ENCODE results near the gene ZNF446.
"Not testable (repeated sequence)": the region's sequence is repeated elsewhere in the genome, so short reads cannot be mapped to it uniquely, and the experiment has no call there.

Gene ZNF446

DNA sequence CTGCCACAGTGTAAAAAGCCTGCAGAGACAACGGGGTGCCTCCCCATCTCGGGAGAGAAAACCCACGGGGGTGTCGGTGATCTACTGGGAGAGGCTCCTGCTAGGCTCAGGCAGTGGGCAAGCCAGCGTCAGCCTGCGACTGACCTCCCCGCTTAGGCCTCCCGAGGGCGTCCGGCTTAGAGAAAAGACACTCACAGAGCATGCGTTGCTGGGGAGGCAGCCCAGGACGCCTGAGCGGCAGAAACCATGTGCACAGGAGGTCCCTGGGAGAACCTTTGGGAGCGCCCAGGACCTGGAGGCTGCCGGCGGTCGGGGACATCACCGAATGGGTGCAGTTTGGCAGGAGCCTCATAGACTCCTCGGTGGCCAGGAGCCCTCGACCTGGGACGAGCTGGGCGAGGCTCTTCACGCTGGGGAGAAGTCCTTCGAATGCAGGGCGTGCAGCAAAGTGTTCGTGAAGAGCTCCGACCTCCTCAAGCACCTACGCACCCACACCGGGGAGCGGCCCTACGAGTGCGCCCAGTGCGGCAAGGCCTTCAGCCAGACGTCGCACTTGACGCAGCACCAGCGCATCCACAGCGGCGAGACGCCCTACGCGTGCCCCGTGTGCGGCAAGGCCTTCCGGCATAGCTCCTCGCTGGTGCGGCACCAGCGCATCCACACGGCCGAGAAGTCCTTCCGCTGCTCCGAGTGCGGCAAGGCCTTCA is 5.2 kb upstream of the ZNF446 start:
- DNase-seq: not testable (repeated sequence)

DNA sequence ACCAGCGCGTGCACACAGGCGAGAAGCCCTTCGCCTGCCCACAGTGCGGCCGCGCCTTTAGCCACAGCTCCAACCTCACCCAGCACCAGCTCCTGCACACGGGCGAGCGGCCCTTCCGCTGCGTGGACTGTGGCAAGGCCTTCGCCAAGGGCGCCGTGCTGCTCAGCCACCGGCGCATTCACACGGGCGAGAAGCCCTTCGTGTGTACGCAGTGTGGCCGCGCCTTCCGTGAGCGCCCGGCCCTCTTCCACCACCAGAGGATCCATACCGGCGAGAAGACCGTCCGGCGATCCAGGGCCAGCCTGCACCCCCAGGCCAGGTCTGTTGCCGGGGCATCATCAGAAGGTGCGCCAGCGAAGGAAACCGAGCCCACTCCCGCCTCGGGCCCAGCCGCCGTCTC is 4.4 kb upstream of the ZNF446 start:
- no peak for DNase-seq

DNA sequence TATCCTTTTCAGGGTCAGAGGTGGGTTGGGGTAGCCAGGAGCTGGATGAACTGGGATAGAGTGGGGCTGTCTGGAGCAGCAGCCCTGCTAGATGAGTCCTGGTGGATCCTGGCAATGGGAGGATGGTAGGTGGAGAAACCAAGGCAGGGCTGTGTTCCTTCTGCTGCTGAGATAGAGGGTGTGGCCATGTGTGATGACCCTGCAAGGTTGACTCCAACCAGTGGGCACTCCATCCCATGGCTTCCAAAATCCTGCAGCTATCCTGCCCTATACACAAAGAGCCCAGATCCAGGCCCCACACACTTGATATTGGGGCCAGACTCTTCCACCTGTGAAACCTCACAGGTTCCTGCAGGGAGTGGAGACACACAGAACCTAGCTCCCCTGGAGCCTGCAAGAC is 2.4 kb upstream of the ZNF446 start:
- no peak for DNase-seq

DNA sequence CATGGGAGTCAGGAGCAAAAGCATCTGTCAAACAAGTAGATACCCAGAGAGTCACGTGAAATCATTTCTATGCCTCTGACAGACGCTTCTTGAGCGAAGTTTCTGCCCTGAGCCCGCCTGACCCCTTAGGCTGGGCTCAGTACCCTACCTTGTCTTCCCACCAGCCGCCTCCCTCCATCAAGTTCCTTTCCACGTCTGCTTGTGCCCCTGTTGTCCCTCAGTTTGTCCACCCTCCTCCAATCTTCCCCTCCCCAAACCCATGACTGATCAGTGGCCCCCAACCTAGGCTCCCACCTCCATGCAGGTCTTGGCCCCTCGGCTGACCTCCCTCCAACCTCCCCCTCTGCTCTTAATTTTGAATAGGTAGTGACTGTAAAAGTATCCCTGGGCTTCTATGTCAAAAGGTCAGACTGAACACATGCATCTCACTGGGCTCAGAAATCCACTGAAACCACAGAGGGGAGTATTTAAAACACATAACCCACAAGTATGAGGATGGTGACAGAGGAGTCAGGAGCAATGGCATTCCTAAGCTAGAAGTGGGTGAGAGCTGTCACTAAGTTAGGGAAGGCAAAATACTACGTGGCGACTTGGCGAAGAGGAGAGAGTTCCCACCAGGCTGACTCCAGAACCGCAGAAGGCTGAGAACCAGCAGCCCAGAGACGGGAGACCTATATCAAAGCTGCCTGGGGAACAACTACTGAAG is 1.7 kb upstream of the ZNF446 start:
- DNase-seq: no peak

DNA sequence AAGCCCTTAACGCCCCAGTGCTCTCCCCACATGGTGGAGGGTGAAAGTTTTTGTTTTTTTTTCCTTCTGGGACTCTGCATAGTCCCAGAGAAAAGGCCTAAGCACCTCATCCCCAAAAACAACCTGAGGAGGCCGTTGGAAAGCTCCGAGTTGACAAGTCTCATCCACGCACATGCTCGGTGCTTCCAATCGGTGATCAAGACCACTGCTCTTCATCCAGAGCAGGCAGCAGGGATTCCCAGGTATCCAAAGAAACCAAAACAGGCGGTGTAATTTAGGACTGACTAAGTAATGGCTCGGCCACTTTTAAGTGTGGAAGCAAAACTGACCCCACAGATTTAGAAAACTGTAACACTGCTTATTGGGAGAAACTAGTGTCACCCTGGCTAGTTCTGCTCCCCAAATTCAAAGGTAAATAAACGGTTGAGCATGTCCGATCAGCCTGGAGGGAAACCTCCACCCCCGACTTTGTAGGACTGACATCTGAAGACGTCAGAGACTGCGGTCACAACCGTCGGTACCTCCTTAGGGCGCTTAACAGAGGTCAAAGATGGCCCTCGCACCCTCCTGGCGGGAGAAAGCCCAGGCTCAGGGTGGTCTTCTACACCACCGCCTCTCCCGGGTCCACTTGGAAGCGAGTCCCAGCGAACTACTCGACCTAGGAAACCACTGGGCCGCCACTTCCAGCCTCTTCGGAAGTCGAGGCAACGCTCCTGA is 997 bp upstream of the ZNF446 start:
- DNase-seq: no peak

DNA sequence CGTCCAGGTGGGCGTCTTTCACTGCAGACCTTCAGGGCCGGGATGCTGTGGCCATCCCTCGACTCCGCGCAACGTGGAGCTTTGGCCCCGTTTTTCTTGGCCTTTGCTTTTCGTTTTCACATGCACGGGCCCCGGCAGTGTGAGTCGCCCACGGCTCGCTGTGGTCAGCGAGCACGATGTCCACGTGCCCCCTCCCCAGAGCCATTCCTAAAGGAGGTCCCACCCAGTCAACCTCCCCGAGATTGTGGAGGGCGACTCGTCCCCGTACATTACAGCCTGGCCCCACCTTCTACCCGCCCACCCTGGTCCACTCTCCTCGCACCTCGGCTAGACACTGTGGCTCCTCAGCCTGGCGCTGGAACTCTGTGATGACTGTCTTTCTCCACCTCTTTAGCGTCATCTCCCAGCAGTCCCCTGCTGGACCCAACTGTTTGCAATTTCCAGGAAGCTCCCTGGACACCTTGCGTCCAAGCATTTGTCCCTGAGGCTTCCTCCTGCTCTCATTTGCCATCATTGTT is 405 bp downstream of the ZNF446 start:
- DNase-seq: no peak

DNA sequence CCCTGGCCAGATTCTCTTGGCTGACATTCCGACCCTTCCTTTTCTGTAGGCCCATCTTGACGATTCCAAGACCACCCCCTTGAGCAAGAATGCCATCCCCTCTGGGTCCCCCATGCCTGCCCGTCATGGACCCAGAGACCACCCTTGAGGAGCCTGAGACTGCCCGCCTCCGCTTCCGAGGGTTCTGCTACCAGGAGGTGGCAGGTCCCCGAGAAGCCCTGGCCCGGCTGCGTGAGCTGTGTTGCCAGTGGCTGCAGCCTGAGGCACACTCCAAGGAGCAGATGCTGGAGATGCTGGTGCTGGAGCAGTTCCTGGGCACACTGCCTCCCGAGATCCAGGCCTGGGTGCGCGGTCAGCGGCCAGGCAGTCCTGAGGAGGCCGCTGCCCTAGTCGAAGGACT is 978 bp downstream of the ZNF446 start:
- DNase-seq: no peak

DNA sequence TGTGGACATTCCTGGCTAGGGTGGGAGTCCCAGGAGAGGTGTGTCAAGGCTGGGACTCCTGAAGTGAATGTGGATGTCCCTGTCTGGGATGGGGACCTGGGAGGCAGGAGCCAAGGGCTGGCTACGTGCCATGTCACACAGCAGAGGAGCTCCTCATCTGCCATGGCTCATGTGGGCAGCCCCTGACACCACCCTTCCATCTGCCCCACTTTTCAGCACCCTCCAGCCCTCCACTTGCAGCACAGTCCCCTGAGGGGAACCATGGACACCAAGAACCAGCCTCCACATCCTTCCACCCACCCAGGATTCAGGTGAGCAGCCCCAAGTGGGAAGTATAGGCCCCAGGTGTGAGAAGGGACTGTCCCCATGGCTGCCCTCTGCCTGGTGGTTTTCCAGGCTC is 1.7 kb downstream of the ZNF446 start:
- no peak for DNase-seq

DNA sequence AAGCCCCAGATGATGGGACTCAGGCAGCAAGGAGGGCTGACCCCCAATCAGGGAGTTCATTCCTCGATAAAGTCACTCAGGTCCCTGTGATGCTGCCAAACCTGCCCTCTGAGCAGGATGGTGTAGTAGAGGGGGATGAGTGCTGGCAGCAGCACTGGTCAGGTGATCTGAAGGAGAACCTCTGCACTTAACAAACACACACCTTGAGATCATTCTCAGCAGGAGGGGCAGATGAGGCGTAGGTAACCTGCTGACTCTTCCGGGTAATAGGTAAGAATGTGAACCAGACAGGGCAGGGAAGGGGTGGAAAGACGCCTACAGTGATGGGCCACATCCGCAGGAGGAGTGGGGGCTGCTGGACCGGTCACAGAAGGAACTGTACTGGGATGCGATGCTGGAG is 3.2 kb downstream of the ZNF446 start:
- no peak for DNase-seq

DNA sequence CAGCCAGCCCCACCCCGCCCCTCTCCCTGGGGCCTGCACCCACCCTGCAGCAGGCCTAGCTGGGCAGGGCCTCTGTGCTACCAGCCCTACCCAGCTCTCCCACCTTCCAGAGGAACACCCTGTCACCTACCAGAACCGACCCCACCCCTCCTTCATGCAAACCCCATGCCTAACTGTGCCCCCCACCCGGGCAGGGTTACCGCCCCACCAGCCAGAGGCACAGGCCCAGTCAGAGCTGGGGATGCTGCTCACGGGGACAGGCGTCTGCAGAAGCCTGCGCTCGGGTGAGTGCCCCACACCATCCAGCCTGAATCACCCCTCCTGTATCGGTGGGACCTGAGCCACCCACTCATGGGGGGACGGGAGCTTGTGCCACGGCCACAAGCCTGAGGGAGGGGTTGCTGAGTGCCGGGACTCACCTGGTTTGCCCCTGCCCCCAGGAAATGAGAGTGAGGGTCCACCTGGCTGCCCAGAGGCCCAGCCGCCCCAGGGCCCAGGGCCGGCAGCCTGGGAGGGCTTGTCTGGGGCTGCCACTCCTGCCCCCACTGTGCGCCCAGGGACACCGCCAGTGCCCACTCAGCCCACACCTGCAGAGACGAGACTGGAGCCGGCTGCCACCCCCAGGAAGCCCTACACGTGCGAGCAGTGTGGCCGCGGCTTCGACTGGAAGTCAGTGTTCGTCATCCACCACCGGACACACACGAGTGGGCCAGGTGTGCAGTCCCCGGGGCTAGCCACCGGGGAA is 3.8 kb downstream of the ZNF446 start:
- DNase-seq: no peak

DNA sequence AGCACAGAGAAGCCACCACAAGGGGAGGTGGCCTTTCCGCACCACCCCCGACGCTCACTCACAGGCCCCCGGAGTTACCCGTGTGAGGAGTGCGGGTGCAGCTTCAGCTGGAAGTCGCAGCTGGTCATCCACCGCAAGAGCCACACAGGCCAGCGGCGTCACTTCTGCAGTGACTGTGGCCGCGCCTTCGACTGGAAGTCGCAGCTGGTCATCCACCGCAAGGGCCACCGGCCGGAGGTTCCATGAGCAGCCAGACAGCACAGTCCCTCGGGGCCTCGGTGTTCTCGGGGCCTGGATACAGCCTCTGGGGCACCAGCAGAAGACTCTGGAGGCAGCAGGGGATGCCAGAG is 4.3 kb downstream of the ZNF446 start:
- no peak for DNase-seq

DNA sequence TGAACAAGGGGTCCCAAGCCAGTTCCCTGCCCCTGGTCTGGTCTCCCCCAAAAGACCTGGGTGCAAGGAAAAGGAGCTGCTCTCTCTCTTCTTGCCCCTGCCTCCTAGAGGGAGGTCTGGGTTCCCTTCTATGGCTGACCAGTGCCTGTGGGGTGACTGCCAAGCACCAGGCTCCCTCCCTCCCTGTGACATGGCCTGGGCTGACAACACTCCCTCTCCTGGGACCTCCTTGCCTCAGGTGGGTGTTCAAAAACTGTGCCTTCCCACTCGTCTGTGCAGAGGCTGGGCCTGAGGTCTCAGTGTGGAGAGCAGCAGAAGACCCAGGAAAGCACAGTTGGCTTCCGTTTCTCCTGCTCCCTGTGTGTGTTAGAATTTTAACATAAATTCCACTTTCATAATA is 4.7 kb downstream of the ZNF446 start:
- DNase-seq: no peak

DNA sequence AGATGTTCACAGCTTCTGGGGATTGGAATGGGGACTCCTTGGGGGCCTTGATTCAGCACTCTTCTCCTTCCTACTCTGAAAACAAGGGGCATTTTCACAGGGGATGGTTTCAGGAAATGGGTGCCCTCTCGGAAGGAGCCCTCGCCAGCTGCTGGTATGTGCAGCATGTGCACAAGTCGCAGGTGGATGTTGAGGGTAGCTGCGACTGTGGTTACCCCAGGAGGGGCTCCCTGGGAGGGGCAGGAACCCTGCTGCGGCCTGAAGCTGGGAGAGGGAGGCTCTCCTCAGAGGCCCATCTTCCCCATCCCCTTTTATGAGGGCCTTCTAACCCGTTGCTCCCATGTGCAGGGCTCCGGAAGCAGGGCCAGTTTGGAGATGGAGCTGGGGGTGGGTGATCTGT is 6.2 kb downstream of the ZNF446 start:
- no peak for DNase-seq

DNA sequence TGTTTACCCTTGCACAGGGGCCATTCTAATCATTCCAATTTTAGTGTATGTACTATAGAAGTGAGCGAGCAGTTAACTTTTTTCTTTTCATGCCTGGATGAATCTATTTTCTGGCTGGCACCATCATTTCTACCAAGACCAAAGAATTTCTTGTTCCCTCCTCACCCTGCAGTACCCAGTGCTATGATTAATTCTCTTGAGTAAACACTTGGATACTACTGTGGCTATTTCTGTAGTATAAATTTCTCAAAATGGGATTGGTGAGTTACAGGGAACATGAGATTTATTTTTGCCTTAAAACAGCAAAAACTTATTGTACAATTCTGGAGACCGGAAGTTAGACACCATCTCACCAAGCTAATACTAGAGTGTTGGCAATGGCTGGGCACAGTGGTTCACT is 7.6 kb downstream of the ZNF446 start:
- DNase-seq: no peak

DNA sequence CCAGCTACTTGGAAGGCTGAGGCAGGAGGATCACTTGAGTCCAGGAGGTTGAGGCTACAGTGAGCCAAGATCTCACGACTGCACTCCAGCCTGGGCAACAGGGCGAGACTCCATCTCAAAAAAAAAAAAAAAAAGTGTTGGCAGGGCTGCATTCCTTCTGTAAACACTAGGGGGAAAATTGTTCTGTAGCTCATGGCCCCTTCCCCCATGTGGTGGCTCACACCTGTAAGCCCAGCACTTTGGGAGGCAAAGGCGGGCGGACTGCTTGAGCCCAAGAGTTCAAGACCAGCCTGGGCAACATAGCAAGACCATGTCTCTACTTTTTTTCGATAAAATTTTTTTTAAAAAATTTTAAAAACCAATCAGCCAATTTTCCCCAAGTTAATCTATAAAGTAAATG is 8.2 kb downstream of the ZNF446 start:
- DNase-seq: not testable (repeated sequence)

DNA sequence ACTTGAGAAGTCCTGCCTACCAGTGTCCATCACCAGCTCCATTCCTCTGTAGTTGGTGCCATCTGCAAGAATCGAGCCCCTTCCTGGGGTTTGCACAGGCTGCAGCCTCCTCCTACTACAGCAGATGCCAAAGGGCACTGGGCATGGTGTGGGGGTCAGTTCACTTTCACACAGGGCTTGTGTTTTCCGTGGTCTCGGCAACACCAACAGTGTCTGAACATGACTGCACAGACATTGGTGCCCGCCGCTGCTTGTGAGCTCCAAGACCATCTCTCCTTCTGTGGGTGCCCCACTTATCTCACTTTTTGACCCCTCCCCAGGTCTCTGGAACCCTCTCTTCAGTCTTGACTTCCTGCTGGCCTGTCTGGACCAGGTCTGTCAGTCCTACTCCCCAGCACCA is 15.2 kb downstream of the ZNF446 start:
- no peak for DNase-seq

DNA sequence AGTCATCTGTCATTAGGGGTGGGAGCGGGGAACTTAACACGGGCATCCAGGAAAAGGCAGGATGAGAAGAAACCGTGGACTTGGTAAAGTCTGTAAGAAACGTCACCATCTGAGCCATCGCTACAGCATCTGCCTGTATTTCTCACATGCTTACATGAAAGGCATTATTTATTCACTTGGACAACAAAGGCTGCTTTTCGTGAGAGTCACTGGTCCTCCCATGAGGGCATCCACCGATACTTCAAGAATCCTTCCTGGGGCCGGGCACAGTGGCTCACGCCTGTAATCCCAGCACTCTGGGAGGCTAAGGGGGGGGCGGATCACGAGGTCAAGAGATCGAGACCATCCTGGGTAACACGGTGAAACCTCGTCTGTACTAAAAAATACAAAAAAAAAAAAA is 16.1 kb downstream of the ZNF446 start:
- no peak for DNase-seq

DNA sequence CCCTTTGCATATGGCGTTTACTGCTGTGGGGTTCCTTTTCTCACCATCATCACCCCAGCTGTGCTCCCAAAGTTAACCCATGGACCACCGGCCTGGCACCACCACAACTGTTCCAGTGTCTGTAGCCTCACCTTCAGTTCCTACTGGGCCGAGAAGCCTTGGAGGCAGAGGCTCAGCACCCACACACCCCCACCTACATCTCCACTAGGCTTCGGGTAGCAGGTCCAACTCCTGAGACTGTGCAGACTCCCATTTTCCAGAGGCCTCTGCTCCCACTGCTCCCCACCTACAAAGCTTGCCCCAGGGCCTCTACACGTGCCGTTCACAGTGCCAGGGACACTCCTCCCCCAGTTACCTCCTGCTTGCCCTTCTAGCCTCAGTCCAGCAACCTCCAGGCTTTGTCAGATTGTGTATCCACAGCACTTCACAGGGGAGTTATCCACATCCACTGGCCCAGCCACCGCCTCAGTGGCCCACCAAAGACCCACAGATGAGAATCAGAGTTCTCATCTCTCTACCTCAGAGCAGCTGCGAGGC is 21.6 kb downstream of the ZNF446 start:
- DNase-seq: no peak

DNA sequence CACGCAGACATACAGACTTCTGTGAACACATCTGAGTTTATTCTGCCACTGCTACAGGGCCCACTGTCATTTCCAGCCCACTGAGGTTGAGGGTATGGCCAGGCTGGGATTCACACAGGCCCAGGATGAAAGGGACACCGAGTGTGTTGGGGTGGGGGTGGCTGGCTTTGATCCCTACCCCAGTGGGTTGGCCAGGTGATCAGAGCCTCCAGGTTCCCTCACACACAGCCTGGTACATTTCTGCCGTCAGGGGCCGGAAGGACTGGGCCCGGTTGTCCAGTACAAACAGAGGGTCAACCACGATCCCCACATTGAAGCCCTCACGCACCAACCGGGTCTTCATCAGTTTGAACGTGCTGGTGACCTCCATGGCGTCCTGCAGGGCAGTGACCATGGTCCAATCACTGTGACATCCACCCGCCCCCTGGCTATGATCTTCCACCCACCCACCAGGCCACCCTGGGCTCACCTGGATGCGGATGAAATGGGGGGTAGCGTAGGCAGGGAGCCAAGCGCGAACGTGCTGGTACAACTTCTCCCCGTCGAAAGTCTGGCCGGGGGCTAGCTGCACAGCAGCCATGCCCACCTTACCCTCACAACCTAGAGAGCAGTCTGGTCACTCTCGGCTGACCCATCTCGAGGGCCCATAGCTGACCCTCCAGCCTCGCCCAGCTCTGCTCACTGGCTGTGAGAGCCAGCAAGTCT is 22.3 kb downstream of the ZNF446 start:
- no peak for DNase-seq

DNA sequence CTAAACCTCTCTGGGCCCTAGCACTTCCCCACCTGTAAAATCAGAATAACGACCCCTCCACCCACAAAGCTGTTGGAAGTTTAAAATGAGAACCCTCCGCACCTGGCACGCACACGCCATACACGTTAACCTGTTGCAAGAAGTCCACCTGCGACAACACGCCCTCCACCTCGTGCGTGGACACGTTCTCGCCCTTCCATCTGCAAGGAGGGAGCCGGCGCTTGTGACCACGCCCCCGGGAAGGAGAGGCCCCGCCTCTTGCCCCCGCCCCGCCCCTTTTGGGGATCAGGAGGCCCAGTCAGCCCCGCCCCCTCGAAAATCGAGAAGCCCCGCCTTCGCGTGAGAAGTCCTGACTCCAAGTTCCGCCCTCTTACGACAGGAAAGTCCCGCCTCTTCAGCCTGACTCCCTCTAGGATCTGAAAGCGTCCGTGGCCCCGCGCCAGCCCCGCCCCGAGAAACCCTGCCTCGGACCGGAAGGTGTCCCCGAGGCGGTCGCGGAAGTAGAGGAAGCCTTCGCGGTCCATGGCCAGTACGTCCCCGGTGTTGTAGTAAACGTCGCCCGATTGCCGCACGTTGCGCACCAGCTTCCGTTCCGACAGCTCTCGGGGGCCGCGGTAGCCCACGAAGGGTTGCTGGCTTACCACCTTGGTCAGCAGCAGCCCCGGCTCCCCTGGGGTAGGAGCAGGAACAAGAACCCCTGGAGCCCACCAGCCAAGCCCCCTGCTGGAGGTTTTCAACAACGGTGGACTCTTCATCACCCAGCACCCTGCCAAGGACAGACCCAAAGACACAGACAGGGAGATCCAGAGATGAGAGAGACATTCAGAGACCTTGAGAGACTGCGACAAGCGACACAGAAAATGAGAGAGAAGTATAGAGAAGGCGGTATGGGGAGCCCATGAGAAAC is 23.1 kb downstream of the ZNF446 start:
- peak; percentile 94 for DNase-seq

DNA sequence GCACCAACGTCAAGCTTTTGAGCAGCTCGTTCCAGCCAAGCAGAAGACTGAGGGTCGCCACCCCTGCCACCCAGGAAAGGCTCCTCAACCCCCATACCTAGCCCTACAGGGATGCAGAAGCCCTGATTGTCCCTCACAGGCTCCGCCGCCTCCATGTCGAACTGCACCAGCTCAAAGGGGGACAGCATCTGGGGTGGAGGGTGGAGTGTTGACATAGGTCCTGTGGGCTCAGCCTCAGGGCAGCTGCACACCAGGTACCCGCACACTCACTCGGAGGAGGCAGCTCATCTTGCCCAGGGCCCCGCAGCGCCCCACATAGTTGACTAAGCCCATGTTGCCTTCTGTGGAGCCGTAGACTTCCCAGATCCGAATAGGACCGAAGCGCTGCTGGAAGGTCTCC is 24.1 kb downstream of the ZNF446 start:
- DNase-seq: no peak

All from activated T-cell treated with anti-CD3 and anti-CD28 coated beads, Interleukin-2, amount 50 U/mL, for 1 hour (primary cell).